ENCODE data around the gene TENM3.

Gene TENM3

DNA sequence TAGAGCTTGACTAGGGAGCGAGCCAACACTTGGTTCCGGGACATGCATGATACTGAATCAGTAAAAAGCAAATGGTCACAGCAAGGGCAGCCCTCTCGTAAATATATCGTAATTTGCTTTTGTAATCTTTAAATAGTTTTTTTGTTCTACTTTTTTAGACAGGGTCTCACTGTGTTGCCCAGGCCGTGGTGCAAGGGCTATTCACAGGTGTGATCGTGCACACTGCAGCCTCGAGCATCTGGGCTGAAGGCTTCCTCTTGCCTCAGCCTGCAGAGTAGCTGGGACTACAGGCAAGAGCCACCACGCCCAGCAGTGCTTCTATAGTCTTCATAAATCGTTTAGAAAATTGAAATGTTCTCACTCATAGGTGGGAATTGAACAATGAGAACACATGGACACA, 309.7 kb downstream of the TENM3 start:
- Histone ChIP-seq H3K9me3 (ENCODE audit: insufficient read depth, low read length) (no peaks in the 10 kb centered on the region), H4K20me1 (ENCODE audit: low read depth, low read length) (no peaks in the 10 kb centered on the region), H3F3A (ENCODE audit: insufficient read depth) (no peaks in the 10 kb centered on the region), H3K27me3 (ENCODE audit: low read length) (no peaks in the 10 kb centered on the region), H3K36me3 (ENCODE audit: low read length) (no peaks in the 10 kb centered on the region), H3K9ac (ENCODE audit: low read length) (no peak overlapping the region), H2AFZ (ENCODE audit: low read depth, low read length, severe bottlenecking) (no peak overlapping the region), H3K4me2 (ENCODE audit: low read depth, low read length, poor library complexity, severe bottlenecking) (no peak overlapping the region), H3K9me2 (replicated peaks; ENCODE audit: insufficient read depth, low read length) (no peaks in the 10 kb centered on the region), H3K27ac (ENCODE audit: low read depth, low read length) (no peak overlapping the region), H3K79me2 (ENCODE audit: insufficient read depth, low read length) (no peaks in the 10 kb centered on the region), H3K4me3 (ENCODE audit: insufficient read depth, low read length, poor library complexity, severe bottlenecking) (no peak overlapping the region)
- TF ChIP-seq, protein P1, sequence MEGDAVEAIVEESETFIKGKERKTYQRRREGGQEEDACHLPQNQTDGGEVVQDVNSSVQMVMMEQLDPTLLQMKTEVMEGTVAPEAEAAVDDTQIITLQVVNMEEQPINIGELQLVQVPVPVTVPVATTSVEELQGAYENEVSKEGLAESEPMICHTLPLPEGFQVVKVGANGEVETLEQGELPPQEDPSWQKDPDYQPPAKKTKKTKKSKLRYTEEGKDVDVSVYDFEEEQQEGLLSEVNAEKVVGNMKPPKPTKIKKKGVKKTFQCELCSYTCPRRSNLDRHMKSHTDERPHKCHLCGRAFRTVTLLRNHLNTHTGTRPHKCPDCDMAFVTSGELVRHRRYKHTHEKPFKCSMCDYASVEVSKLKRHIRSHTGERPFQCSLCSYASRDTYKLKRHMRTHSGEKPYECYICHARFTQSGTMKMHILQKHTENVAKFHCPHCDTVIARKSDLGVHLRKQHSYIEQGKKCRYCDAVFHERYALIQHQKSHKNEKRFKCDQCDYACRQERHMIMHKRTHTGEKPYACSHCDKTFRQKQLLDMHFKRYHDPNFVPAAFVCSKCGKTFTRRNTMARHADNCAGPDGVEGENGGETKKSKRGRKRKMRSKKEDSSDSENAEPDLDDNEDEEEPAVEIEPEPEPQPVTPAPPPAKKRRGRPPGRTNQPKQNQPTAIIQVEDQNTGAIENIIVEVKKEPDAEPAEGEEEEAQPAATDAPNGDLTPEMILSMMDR (IDR thresholded peaks at IDR 0.05; ENCODE audit: insufficient read depth, low read length, poor library complexity, severe bottlenecking) = no peak
- no peak for TF ChIP-seq EZH2phosphoT487 (conservative IDR thresholded peaks at IDR 0.05; ENCODE audit: low read length)

- Histone ChIP-seq H3K4me2 (ENCODE audit: low read depth, low read length, poor library complexity, severe bottlenecking) (no peak overlapping the region), H3K9me2 (replicated peaks; ENCODE audit: insufficient read depth, low read length) (no peaks in the 10 kb centered on the region), H3K27me3 (ENCODE audit: low read length) (no peaks in the 10 kb centered on the region), H2AFZ (ENCODE audit: low read depth, low read length, severe bottlenecking) (no peak overlapping the region), H3K4me3 (ENCODE audit: insufficient read depth, low read length, poor library complexity, severe bottlenecking) (no peak overlapping the region), H3K27ac (ENCODE audit: low read depth, low read length) (no peak overlapping the region), H3K79me2 (ENCODE audit: insufficient read depth, low read length) (no peaks in the 10 kb centered on the region), H3K9me3 (ENCODE audit: insufficient read depth, low read length) (no peaks in the 10 kb centered on the region), H3K36me3 (ENCODE audit: low read length) (no peaks in the 10 kb centered on the region), H3K9ac (ENCODE audit: low read length) (no peak overlapping the region), H3F3A (ENCODE audit: insufficient read depth) (no peaks in the 10 kb centered on the region), H4K20me1 (ENCODE audit: low read depth, low read length) (no peaks in the 10 kb centered on the region)
- TF ChIP-seq, protein P1 (IDR thresholded peaks at IDR 0.05; ENCODE audit: insufficient read depth, low read length, poor library complexity, severe bottlenecking) = no peak
- no peak for TF ChIP-seq EZH2phosphoT487 (conservative IDR thresholded peaks at IDR 0.05; ENCODE audit: low read length)
Observed at GRCh38 chr4:182553653-182554052, 310.5 kb downstream of the TENM3 start.

- Histone ChIP-seq H3K27me3 (ENCODE audit: low read length) (no peaks in the 10 kb centered on the region), H3K27ac (ENCODE audit: low read depth, low read length) (no peak overlapping the region), H3F3A (ENCODE audit: insufficient read depth) (no peaks in the 10 kb centered on the region), H4K20me1 (ENCODE audit: low read depth, low read length) (no peaks in the 10 kb centered on the region), H2AFZ (ENCODE audit: low read depth, low read length, severe bottlenecking) (no peak overlapping the region), H3K4me3 (ENCODE audit: insufficient read depth, low read length, poor library complexity, severe bottlenecking) (no peak overlapping the region), H3K4me2 (ENCODE audit: low read depth, low read length, poor library complexity, severe bottlenecking) (no peak overlapping the region), H3K9me2 (replicated peaks; ENCODE audit: insufficient read depth, low read length) (no peaks in the 10 kb centered on the region), H3K9ac (ENCODE audit: low read length) (no peak overlapping the region), H3K9me3 (ENCODE audit: insufficient read depth, low read length) (no peaks in the 10 kb centered on the region), H3K36me3 (ENCODE audit: low read length) (no peaks in the 10 kb centered on the region), H3K79me2 (ENCODE audit: insufficient read depth, low read length) (no peaks in the 10 kb centered on the region)
- TF ChIP-seq, protein P1 (IDR thresholded peaks at IDR 0.05; ENCODE audit: insufficient read depth, low read length, poor library complexity, severe bottlenecking) = no peak
- TF ChIP-seq EZH2phosphoT487 (conservative IDR thresholded peaks at IDR 0.05; ENCODE audit: low read length) = no peak
Observed at GRCh38 chr4:182554736-182555135, 311.5 kb downstream of the TENM3 start.
